HepG2 (cell line): ENCODE data around the gene SFTPB. TPM values are rescaled to one million over a fixed set of nuclear protein-coding genes. Genes with fewer than 3 reads are reported as not detected.

ENCODE experiments used
- ARID2 ChIP-seq: sonication (generic); formaldehyde crosslinking; IDR thresholded peaks from 2 replicates; pipeline ENCODE4 v1.8.1; 2022; ENCODE audit warnings: mild to moderate bottlenecking, missing genetic modification reagents, borderline replicate concordance
- DZIP1 ChIP-seq: sonication (generic); formaldehyde crosslinking; IDR thresholded peaks from 2 replicates; pipeline ENCODE4 v1.5.0; 2020; ENCODE audit warnings: mild to moderate bottlenecking, missing genetic modification reagents
- HMGA1 ChIP-seq: sonication (generic); formaldehyde crosslinking; conservative IDR thresholded peaks from 2 replicates; pipeline ENCODE4 v1.4.0; 2020; ENCODE audit warnings: missing genetic modification reagents
- KAT7 ChIP-seq: IDR thresholded peaks from 2 replicates; pipeline ENCODE4 v1.6.1; 2018; ENCODE audit warnings: borderline replicate concordance, missing compliant biosample characterization
- NFYB ChIP-seq: sonication (generic); formaldehyde crosslinking; IDR thresholded peaks from 2 replicates; pipeline ENCODE4 v1.4.0; 2020; ENCODE audit warnings: missing genetic modification reagents
- RARA ChIP-seq: IDR thresholded peaks from 2 replicates; pipeline ENCODE4 v1.6.1; 2016; ENCODE audit warnings: missing genetic modification reagents, missing compliant biosample characterization
- SMAD1 ChIP-seq: sonication (generic); formaldehyde crosslinking; IDR thresholded peaks from 2 replicates; pipeline ENCODE4 v1.4.0; 2020; ENCODE audit warnings: missing genetic modification reagents, low read depth, mild to moderate bottlenecking, borderline replicate concordance
- SRSF1 ChIP-seq: fragments of 200-400 bp; formaldehyde crosslinking; optimal IDR thresholded peaks from 2 replicates; pipeline ENCODE3; 2017; ENCODE audit warnings: mild to moderate bottlenecking, low read depth, low read length, moderate library complexity
- SSRP1 ChIP-seq: IDR thresholded peaks from 2 replicates; pipeline ENCODE4 v1.6.1; 2016; ENCODE audit warnings: control low read depth
- ZNF33A ChIP-seq: sonication (generic); formaldehyde crosslinking; IDR thresholded peaks from 2 replicates; pipeline ENCODE4 v1.5.1; 2020; ENCODE audit warnings: missing genetic modification reagents, mild to moderate bottlenecking, moderate library complexity, borderline replicate concordance
- ZNF770 ChIP-seq: sonication (generic); formaldehyde crosslinking; IDR thresholded peaks from 2 replicates; pipeline ENCODE4 v1.5.0; 2020; ENCODE audit warnings: mild to moderate bottlenecking, missing genetic modification reagents
- ZSCAN12 ChIP-seq: sonication (generic); formaldehyde crosslinking; IDR thresholded peaks from 2 replicates; pipeline ENCODE4 v1.9.0; 2021; ENCODE audit warnings: mild to moderate bottlenecking, missing genetic modification reagents
- polyA plus RNA-seq, 8 experiments: library from polyadenylated mRNA; depleted of rRNA in 3 of 8; stranded (reverse) in 7 of 8; unstranded in 1 of 8; fragments of >200 nt; fragmentation: Illumina TruSeq in 4 of 8; extraction: Trizol in 4 of 8; gene quantifications; 2 replicates each; pipeline versions ENCODE4 v1.2.1 to v1.2.3, GENCODE V29; 2011 to 2016; ENCODE audit warnings: low read depth in 4 of 8, missing spikeins in 1 of 8, mixed read lengths in 1 of 8; ENCODE audit not compliant: insufficient read depth in 1 of 8
- total RNA-seq, 5 experiments: library from RNA; depleted of rRNA; stranded (reverse); fragments of >200 nt; fragmentation: Illumina TruSeq; extraction: Trizol; gene quantifications; 2 replicates each; pipeline ENCODE4 v1.2.3, GENCODE V29; 2016; ENCODE audit warnings: low read depth in 1 of 5
- TF ChIP-seq, protein P1 (sequence below): IDR thresholded peaks from 2 replicates; pipeline ENCODE4 v1.6.1; 2016
- TF ChIP-seq, protein P2 (sequence below), 2 experiments: sonication (generic) in 1 of 2; formaldehyde crosslinking in 1 of 2; IDR thresholded peaks; 2 replicates each; pipeline versions ENCODE4 v1.4.0 to v1.6.1; 2016 to 2020; ENCODE audit warnings: borderline replicate concordance in 1 of 2, low read depth in 1 of 2, mild to moderate bottlenecking in 1 of 2, missing genetic modification reagents in 1 of 2

SFTPB gene
- total and polyA plus RNA-seq, 2 of the 13 experiments (the other 11 are each of a cell fraction or from before 2014, with no cell fraction given), result not detected

GRCh38 chr2:85611705-85612587, 56.1 kb downstream of the SFTPB start, which contains the start of gene C2orf68 (continued):
- TF ChIP-seq ZNF770 (CRISPR knock-in tag), result peak; percentile 48
- peak; percentile 97 for TF ChIP-seq KAT7 (CRISPR knock-in tag)
- TF ChIP-seq ARID2 (CRISPR knock-in tag), result peak; percentile 24; the same call in 1 of the 2 replicates
- TF ChIP-seq SRSF1, result no peak
- TF ChIP-seq ZNF33A (CRISPR knock-in tag), result no peak
- TF ChIP-seq HMGA1 (CRISPR knock-in tag), result no peak
- TF ChIP-seq NFYB (CRISPR knock-in tag), result peak; percentile 25
- no peak for TF ChIP-seq SSRP1 (CRISPR knock-in tag)
- peak; percentile 21; the same call in 1 of the 2 replicates for TF ChIP-seq RARA (CRISPR knock-in tag)
- 0 out of 2 replicates have a peak, but pooled peaks have one; percentile 65 for TF ChIP-seq SMAD1 (CRISPR knock-in tag)
- TF ChIP-seq, protein P1, sequence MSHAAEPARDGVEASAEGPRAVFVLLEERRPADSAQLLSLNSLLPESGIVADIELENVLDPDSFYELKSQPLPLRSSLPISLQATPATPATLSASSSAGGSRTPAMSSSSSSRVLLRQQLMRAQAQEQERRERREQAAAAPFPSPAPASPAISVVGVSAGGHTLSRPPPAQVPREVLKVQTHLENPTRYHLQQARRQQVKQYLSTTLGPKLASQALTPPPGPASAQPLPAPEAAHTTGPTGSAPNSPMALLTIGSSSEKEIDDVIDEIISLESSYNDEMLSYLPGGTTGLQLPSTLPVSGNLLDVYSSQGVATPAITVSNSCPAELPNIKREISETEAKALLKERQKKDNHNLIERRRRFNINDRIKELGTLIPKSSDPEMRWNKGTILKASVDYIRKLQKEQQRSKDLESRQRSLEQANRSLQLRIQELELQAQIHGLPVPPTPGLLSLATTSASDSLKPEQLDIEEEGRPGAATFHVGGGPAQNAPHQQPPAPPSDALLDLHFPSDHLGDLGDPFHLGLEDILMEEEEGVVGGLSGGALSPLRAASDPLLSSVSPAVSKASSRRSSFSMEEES (CRISPR knock-in tag), result peak; percentile 57
- TF ChIP-seq DZIP1, result peak; percentile 67; the same call in 1 of the 2 replicates
- peak; percentile 90; the same call in 1 of the 2 replicates for TF ChIP-seq ZSCAN12 (CRISPR knock-in tag)
- TF ChIP-seq, protein P2, sequence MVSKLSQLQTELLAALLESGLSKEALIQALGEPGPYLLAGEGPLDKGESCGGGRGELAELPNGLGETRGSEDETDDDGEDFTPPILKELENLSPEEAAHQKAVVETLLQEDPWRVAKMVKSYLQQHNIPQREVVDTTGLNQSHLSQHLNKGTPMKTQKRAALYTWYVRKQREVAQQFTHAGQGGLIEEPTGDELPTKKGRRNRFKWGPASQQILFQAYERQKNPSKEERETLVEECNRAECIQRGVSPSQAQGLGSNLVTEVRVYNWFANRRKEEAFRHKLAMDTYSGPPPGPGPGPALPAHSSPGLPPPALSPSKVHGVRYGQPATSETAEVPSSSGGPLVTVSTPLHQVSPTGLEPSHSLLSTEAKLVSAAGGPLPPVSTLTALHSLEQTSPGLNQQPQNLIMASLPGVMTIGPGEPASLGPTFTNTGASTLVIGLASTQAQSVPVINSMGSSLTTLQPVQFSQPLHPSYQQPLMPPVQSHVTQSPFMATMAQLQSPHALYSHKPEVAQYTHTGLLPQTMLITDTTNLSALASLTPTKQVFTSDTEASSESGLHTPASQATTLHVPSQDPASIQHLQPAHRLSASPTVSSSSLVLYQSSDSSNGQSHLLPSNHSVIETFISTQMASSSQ (IDR thresholded peaks at IDR 0.05; ENCODE audit: low read depth), result no peak
- TF ChIP-seq, protein P2 (CRISPR knock-in tag; IDR thresholded peaks at IDR 0.05; ENCODE audit: borderline replicate concordance), result peak; percentile 64; the same call in 1 of the 2 replicates
